SKM-1 treated with dmso at 0.1 percent for 144 hours (cell line): ENCODE data around the gene BTBD3.

ENCODE experiments used
- DNase-seq: peaks from one replicate; lab custom pipeline; 2025; ENCODE audit not compliant: unreplicated experiment; lab: John Stamatoyannopoulos, UW

BTBD3 gene

DNA sequence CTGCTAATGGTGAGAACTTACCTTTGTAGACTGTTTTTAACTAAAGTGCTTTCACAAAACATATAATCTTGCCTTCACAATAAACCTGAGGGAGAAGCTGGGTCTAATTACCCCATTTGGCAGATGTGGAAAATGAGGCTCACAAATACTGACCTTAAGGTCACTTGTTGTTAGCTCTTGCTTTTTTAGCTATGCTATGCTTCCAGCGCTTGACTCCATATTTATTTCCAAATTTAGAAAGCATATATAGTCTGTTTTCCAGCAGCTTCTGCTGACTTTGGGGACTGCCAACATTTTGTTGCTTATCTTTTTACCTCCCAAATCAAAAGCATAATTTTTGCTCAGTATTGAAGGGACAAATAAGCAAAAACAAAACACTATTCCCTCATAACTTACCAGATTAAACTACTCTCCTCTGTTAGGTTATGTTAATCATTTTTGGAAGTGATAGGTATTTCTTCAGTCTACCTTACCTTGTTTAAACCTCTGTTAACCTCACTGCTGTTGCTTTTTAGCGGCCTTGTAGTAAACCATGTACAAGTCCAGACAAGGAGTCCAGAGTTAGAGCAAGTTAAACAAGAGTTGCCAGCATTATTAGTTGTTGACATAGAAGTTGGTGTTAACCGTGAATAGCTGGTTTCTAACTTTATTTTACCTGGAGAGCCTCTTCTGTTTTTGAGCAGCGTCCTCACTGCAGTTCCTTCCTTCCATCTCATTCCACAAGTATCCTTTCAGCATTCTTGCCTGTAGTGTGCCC lies 4.9 kb upstream of the BTBD3 start:
- DNase-seq: no peak

DNA sequence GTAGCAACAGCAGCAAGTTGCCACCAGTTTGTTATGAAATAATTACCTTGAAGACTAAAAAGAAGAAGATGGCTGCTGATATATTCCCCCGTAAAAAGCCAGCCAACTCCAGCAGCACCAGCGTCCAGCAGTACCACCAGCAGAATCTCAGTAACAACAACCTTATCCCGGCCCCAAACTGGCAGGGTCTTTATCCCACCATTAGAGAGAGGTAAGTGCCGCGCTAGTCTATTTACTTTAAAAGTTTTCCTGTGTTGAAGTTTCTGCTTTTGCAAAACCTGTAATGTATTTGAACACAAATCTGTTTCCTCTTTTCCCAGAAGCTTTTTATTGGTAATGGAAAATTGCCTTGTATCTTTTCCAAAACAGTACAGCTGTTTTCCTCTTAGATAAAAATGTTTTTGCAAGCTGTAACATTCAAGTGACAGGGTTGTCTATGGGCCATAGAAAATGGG lies 725 bp downstream of the BTBD3 start:
- DNase-seq: no peak

DNA sequence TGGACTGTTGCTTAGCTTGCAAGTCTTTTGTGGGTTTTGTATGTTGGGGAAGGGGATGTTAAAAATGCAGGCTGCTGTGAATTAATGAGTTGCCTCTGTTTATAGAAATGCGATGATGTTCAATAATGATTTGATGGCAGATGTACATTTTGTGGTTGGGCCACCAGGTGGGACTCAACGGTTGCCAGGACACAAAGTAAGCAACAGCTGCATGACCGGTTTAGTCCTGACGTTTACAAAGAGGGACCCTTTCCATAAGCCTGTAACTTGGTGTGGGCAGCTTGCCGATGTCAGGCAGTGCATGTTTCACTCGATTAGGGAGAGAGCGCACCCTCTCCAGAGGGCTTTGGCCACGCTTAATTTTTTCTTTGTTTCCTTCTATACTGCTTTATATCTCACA lies 1.3 kb downstream of the BTBD3 start:
- no peak for DNase-seq

DNA sequence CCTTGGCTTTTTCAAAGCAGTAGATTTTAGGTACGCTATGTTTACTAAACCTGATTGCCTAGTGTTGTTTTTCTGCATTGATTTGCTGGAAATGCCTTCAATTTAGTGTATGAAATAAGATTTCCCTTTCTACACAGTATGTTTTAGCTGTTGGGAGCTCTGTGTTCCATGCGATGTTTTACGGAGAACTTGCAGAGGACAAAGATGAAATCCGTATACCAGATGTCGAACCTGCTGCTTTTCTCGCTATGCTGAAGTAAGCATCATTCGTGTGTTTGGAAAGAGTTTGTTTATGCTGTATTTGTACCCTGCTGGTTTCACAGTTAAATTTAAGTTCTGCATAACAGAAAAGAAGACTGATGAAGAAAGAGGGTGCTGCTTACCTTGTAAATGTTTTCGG lies 1.9 kb downstream of the BTBD3 start:
- no peak for DNase-seq

DNA sequence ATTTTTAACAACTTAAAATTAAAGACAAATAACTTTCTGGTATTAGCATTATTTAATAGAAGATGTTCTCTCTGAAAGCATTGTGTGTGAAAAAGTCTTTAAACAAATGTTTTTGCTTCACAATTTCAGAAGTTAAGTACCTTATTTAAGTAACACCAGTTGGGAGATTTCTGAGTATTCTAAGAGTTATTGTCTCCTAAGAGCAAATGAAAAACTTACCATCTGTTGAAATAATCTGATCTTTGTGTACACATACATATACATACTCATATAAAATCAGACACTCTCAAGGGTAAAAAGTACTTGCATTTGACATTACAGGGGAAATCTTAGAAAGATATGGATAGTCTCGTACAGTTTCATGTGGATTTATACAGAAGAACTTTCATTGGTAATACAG lies 2.4 kb downstream of the BTBD3 start:
- DNase-seq: no peak

DNA sequence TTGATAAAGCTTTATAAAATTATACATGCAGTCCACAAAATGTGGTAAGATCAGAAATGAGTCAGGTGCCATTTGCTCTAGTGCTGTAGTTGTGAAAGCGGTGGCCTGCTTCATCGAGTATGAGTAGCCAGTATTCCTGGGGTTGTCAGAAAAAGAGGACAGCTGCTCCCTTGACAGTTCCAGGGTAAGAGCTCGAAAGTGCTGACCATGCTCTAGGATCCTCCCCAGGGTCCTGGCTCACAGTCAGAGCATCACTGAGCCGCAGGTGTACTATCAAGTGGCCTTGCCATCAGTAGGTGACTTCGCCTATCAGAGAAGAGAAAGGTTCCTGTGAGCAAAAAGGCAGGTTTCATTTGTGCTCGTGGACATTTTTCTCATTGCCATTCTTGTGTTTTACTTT lies 3.6 kb downstream of the BTBD3 start:
- no peak for DNase-seq

DNA sequence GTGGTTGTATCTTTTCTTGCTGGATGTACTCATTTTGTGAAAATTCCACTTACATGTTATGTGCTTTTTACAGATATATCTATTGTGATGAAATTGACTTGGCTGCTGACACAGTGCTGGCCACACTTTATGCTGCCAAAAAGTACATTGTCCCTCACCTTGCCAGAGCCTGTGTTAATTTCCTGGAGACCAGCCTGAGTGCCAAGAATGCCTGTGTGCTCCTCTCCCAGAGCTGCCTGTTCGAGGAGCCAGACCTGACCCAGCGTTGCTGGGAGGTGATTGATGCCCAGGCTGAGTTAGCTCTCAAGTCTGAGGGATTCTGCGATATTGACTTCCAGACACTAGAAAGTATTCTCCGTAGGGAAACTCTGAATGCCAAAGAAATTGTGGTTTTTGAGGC lies 4.9 kb downstream of the BTBD3 start:
- DNase-seq: no peak

DNA sequence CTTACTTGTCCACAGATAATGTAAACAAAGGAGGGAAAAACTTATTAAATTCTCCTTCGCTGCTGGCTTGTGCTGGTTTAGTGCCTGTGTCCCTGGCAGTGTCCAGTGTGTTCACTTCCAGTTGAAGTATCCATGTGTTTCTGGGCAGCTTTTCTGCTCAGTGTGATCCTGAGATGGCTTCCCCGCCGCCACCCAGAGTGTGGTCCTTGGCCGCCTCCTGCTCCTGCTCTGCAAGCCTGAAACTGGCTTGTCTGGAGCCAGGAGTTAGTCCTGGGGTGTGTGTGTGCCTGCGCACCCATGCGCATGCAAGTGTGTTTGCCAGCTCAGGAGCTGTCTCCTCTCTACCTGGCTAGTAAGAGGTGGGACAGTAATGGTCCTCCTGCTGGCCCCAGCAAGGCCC lies 7.2 kb downstream of the BTBD3 start:
- DNase-seq: no peak

DNA sequence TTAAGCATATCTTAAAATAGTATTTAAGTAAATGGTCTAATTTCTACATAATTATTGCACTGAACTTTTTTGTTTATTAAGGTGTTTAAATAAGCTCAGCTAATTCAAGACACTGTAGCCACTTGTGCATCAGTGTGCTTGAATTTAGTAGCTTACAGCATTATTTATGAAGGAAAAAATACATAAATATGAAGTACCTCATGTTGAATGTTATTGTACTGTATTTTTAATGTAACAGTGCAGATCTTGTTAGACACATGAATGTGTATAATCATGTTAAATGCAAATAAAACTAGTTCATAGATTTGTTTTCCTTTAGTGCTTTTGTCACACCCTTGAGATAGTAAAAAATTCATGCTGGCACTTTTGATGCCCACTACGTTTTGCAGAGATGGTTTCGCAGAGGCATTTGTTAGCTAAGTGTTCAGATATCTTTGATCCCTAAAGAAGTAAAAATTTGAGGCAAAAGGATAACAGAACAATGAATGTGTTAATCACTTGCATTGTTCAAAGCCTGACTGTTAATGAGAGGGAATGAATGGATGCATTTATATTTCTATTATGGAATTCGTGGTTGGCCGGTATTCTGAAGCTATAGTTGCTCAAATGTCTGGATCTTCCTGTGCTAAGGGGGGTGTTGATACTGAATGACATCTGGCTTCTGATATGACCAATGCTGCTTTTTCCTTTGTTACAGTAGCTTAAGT lies 8.8 kb downstream of the BTBD3 start:
- no peak for DNase-seq

DNA sequence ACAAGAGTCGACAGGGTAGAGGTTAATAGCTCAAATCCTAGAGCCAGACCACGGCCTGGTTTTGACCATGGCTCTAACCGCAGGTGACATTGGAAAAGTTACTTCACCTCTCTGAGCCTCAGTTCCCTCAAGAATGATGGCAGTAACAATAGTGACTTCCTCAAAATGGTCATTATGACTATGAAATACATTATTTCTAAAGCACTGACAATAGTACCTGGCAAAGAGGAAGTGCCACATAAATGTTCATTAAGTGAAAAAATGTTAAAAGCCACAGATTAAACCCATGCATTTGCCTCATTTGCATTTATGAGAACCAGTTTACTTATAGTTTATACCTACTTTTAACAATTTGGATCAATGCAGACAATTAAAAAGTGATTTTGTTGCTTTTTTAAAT lies 12.3 kb downstream of the BTBD3 start:
- no peak for DNase-seq

DNA sequence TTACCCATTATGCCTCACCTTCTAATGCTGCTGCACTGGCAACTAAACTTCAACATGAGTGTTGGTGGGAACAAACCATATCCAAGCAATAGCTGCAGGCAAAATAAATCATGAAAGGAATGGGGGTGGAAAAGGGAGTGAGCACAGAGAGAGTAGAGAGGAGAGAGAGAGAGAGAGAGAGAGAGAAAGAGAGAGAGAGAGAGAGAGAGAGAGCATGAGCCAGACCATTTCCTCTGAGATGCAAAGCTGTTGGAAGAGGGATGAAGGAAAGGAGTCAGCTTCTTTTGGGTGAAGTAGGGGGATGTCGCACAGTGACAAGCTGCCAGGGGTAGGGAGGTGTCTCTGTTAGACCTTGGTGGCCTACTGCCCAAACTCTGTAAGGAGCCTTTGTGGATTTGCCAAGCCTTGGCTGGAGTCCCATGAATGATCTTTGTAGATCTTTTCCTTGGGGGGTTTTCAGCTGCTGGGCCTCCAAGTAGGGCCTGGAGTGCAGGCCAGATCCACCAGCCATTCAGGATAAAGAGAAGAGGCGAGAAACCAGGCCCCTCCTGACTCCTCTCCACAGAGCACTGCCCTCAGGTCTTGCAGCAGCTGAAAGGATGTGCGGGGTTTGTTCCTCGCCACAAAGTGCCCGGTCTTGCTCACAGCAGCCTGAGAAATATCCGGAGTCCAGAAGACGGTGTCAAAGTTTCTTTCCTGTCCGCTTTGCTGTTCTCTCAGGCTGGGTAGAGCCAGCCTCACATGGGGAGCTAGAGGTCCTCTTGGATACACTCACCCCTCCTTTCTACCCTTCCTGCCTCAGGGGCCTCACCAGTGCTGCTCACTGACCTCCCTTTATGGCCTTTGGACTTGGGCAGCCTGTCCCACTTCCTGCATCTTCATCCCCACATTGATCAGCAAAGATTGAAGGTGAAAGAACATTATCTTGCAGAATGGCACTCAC lies 17.8 kb downstream of the BTBD3 start:
- no peak for DNase-seq

DNA sequence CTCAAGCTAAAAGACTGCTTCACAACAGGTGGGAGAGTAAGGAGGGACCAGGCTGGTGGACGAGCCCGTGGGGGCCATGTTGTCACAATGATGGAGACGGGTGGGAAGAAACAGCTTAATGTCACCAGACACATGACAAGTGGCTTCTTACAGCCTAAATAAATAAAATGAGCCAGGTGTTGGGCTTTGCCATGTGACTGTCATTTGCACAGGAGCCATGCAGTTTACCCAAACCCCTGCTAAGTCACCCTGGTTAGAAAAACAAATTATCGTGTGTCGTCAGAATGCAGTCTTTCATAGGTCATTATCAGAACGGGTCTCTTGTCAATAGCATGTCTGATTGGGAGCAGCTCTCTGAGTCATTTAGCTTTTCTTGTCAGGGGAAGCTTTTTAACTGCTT lies 18.5 kb downstream of the BTBD3 start:
- no peak for DNase-seq

DNA sequence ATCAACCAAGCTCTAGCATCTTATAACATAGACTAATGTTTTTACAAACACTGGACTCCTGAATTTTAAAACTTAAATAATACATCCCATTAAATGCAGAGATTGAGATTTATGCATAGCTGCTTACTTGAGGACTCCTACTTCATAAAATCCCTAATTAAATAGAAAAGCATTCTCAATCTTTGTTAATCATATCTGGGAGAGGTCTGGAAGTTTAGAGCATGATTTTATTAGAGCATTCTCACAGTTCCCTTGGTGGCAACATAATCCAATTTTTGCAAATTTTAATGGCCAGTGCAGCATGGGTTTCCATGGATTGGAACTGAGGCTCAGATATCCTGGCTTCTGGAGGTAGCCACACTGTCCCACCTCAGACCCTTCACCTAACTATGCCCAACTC lies 19.5 kb downstream of the BTBD3 start:
- DNase-seq: no peak

DNA sequence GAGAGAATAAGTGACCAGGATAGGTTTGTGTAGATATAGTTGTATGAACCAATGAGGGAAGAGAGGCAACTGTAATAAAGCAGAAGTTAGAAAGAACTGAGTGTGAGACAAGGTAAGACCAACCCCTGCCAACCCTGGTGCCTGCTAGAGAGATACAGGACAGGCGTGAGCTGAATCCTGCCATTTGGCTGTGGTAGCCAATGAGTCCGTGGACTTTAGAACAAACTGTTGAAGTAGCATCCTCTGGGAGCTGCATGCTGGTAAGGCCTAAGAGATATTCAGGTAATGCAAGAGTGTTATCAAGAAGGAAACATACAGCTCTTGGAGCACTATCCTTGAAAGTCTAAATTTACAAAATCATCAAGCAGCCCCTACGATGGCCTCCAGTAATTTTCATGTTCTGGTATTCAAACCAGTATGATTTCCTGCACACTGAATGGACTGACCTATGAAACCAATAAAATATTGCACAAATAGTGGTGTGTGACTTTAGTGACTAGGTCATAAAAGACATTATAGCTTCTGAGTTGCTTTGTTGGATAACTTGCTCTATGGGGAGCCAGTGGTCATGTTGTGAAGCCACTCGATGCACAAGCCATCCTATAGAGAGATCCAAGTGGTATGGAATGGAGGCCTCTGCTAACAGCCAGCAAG lies 24.0 kb downstream of the BTBD3 start:
- DNase-seq: no peak

DNA sequence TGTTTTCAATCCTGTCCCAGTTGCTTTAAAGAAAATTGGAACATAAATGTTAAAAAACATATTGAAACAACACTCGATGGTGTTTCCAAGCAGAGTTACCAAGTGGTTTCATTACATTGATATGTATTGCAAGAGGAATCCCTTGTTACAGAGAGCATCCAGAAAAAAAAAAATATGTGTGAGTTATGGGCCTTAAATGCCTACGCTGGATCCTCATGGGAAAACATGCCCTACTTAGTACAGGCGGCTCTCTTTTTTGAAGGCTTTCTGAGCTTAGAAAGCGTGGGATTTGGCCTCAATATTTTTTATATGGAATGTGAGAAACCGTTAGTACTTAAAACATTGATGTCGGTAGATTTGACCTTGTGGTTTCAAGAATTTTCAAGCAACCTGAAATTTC lies 26.1 kb downstream of the BTBD3 start:
- DNase-seq: no peak

DNA sequence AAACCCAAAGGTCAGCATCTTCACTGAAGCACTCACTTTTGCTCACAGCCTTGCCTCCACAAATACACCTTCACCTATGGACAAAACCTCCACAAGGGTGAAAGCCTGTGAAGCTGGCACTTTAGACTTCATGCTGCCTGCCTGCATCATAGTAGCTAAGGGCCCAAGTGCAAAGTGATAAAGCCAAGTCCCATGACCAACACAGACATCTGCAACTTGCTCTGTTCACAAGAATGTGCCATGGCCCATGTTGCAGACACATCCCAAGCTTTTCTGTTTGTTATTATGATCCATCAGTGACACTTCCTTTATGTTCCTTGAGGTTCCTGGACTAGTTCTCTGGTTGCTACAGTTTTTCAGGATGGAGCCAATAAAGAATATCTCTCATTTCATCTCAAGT lies 31.1 kb downstream of the BTBD3 start:
- DNase-seq: no peak

DNA sequence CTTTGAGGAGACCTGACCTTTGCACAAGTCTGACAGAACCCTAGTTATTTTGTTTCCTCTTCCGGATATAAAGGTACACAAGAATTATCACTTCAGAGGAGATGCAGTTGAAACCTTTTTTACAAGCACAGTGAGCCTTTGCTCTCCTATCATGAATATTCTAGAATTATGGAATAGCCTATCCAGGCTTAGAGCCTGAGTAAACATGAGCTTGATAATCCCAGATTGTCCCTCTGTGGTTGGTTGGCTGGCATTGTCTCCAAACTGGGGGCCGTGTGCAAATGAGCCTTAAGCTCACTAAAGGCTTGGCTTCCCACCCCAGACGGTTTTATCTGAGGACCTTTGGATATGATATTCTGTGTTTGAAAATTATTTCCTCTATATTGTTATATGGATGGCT lies 32.0 kb downstream of the BTBD3 start:
- DNase-seq: no peak

DNA sequence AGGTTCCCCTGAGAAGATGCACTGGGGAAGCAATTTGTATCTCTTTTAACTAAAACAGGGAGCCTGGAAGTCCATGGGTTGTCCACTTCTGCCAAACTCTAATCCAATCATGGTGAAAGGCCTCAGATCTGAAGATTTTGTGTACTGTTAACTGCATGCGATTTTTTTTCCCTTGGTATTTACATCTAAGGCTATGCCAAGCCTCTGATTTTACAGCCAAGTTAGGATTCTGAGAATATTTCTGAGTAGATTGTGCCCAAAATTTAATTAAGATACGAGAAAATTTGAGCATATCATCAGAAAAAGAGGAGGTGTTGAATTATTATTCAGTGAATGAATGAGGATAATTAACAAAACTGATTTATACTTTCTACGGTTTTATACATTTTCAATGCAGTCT lies 34.0 kb downstream of the BTBD3 start:
- no peak for DNase-seq

DNA sequence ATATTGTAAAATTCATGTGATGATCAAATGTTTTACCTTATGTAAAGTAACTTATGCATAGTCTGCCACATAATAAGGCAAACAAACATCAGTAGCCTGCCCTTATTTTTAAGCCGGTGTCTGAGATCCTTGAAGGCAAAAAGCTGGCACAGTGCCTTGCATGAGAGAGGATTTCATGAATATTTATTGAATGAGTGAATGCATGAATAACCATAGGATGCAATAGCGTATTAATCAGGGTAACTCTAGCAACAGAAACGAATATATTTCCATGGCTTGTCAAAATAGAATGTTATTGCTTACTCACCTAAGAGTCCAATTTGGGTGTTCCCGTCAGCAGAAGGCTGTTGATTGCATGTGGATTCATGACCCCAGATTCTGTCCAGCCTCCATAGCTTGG lies 34.9 kb downstream of the BTBD3 start:
- DNase-seq: no peak

DNA sequence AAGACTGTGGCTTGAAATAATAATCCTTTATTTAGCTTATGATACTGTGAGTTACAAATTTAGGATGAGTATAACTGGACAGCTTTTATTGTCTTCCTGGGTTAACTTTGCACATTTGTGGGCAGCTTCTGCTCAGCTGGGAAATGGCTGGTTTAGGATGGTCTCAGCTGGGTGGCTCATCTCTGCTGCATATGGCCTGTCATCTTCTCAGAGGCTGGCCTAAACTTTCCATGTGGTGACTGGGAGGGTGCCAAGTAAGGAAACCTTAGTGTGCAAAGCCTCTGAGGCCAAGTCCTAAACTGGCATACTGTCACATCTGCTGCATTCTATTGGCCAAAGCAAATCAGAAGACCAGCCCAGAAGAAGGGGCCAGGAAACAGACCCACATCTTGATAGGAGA lies 40.2 kb downstream of the BTBD3 start:
- no peak for DNase-seq

DNA sequence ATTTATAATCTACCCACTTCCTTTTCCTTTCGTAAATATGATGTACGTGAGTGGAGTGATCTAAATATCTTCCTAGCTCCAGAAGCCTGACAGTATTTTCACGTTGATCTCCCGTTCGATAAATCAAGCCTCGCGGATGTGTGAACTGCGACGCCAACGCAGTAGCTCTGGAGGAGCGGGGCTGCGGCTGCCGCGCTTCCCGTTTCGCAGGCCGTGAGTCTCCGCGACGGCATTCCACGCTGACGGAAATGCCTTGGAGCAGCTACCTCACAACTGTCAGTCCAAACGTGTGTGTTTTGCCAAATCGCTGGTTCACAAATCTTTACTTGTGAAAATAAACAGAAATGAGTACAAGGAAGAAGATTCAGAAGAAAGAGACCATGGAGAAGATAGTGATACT lies 41.2 kb downstream of the BTBD3 start:
- DNase-seq: no peak
